ELF-1 (cell line): ENCODE results near the gene CLIP4.

Source experiments
- DNase-seq: peaks from one replicate; pipeline ENCODE4 v3.0.0-alpha.2; 2016; ENCODE audit warnings: low read depth, low spot score

The CLIP4 gene

DNA sequence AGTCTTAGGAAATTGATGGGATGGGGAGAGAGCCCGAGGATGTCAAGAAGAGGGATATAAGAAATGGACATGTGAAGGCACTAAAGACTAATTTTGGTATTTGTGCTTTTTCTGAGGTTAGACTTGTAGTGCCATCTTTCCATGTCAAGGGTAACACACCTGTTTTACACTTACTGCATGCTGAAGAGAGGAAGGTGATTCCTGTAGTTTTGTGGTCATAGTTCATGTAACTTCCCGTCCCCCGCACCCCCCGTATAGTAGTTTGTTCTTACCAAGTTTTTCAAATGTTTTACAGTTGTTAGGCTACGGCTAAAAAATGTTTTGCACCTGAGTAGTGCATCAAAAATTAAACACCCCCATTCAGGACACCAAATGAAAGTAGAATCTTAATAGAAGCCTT, 73.8 kb downstream of the CLIP4 start:
- DNase-seq, result no peak

DNA sequence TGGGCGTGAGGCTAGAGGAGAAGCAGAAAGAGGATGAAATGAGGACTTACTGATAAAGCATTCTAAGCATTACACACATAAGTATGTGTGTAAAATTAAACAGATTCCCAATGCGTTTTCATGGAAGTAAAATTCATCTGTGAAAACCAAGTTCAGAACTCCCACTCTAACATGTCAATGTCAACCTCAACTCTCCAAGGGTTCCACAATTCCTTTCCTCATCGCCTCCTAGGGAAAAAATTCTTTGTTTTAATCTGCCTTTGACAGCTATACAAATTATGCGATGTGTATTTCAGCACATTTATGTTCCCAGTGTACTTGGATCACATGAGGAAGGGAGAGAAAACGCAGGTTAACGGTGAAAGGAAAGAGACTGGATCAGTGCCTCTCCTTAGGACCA, 76.6 kb downstream of the CLIP4 start:
- DNase-seq, result no peak

DNA sequence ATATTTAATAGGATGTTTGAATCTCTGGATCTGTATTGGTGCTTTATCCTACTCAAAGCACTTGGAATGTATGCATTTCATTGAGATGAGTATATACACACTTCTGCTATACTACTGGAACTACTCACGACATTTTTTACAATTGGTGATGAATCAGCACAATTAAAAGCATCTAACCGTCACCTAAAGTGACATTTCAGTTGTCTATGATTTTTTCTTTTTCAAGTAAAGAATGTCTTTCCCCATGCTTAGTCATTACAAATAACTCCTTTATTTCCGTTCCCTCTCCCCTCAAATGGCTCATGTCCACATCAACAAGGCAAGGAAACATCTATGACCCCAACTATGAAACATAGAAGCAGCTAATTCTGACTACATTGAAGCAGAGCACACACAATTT, 77.3 kb downstream of the CLIP4 start:
- no peak for DNase-seq

DNA sequence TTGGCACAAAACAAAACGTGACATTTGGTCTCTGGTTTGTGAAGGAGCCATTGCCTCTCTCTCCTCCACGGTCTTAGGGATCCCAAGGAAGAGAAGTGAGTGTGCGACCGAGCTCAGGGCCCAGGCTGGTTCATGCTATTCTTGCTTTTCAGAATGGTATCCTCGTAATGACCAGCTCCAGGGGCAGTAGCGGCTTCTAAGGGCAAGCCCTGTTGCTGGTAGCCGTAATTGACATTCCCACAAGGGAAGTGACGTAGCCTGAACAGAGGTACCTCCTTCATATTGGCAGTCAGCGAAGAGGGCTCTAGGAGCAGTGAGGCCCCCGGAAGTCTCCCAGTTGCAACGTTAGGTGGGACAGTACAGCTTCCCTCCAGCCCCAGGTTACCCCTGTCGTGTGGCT, 77.9 kb downstream of the CLIP4 start:
- no peak for DNase-seq

DNA sequence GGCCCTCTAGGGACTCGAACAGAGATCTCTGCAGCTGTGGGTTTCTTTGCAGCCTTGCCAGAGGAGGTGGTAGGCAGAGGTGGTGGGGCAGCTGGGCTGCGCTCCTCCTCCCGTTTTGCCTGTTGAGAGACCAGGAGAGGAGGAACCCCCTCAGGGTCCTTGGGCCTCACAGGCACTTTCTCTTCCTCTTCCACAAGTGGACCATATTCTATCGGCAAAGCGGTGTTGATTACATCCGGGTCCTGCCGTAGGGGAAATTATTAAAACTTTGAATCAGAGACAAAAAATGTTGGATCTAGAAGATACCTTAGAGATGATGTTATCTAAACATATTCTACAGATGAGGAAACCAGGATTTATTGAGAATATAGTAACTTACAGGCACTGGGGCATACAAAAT, 78.5 kb downstream of the CLIP4 start:
- DNase-seq, result no peak

DNA sequence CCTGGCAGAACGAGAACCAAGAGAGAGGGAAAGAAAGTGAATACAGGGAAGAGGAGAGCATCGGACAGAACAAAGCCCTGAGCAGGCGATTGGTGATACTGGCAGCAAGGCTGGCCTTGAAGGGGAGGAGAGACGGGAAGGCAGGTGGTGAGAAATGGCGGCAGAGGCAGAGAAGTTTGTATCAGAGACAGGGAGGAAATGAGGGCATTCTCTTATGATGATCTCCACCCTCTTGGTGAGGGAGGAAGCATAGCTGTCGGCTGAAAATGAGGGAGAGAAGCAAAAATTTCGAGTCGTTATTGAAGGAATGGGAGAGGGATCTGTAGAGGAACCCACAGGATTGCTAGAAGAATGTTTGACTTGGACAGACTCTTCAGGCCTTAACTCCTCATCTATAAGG, 80.6 kb downstream of the CLIP4 start:
- no peak for DNase-seq

DNA sequence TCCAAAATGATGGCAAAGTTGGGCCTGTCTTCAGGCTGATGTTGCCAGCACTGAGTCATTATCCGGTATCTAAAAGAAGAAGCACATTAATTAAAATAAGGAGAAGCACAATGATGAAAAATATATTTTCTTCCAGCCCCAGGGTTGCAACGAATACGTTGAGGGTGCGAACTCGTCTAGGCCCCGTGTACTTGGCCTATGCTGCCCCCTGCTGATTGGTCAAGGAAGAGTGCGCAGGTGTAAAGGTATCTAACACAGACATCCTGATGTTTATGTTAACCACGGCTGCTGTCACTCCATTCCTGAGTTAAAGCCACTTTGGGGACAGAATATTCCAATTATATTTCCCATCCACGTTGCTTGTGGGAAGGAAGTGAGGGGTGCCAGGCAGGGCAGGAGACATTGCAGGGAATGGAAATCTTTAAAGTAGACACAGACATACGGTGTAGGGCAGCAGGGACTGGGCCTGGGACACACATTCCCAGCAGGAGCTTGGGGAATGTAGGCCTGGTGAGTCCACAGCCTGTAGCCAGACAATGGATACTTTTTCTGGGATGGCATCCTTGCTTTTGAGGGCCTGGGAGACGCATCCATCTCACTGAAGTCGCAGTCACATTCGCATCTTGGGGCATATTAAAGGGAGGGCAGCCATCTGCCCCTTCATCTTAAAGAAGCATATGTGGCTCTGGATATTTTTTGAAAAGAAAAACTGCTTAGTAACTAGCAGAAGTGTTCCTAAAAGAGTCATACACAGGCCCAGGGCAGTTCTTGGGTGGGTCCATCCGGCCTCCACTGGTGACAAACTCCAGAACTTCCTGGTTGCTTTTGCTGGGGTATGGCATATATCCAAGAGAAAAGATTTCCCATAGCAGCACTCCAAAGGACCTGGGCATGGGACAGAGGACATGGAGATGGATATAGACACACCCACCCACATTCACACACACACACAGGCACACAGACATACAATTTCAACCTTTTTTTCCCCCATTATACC, 81.9 kb downstream of the CLIP4 start:
- peak; percentile 66 for DNase-seq

DNA sequence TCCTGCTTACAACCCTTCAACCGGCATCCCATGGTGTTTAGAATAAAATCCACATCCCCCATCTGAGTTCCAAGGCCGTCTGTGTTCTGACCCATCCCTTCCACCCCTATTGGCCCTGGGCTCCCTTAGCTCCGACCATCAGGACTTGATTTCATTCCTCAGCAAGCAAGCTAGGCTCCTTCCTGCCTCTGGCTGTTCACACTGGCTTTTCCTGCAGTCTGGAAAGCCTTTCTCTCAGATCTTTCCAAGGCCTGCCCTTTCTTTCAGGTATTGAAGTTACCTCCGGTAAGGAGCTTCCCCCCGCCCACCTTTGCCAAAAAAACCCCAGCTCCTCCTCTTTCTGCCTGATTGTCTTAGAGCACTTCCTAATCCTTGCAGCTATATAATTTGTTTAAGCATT, 86.8 kb downstream of the CLIP4 start:
- DNase-seq, result peak; percentile 78

DNA sequence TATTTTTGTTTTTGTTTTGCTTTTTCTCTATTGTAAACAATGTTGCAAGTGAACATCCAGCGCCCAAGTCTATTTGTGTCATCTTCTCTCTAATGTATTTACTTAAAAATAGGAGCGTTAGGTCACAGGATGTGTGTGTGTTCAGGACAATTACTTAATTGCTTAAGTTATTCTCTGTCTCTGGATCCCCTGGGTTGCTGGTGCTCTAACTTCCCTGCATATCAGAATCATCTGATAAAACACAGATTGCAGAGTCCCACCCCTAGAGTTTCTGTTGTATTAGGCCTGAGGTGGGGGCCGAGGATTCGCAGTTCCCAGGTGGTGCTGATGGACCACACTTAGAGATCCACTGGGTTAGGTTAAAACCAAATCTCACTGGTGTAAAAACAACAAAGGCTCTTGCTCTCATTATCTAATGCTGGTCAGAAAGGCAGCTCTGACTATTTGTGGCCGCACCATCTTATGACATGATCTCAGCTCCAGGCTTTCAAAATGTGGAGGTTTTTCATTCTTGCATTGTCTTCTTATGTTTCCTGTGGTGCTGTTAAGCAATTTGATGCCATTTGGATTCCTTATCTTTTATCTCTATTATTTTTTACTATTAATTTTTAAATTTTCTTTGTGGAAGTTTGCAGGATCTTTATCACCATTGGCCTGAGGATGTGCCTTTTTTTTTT, 87.7 kb downstream of the CLIP4 start:
- DNase-seq, result no peak

DNA sequence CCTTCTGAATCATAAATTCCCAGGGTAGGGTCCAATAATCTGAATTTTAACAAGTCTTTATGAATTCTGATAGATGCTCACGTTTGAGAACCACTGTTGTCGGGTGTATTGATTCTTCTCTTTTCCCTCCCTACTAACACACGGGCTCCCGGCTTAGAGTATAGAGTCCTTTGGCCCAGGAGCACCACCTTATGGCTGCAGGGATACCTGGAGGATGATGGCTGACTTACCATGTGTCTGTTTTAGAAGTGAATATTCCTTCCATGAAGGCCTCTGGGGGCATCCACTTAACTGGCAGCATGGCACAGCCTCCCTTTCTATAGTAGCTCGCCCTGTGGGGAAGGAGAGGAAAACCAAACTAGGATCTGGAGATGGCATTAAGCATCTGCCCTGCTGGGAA, 91.7 kb downstream of the CLIP4 start:
- DNase-seq, result no peak

DNA sequence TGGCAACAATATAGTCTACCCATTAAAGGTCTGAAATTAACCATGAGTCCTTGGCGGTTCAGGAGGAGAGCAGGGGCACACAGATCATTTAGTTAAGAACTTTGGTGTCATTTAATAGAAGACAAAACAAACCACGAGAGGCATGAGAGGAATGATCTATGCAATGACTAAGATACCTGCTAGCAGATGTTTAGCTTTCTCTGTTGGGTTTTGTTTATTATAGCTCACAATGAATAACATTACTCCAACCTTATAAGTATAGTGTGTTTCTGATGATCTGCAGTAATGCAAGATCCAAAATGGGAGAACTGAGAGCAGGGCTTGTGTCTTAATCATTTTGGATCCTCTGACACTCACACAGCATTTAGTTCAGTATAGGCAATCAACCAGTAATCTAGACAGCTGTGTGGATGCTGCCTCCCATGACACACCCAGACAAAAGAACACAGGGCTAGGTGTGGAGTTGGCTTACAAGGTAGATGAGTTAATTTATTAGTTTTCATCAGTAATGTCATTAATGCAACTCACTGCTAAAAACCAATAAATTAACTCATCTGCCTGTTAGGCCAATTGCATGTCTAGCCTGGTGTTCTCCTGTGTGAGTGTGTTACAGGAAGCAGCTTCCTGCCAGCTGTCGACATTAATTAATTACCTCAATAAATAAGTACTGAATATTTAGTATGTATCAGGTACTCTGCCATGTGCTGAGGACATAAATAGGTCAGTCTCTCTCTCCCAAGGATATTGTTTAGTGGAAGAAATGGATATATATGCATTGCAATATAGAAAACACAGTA, 92.3 kb downstream of the CLIP4 start:
- DNase-seq, result no peak

DNA sequence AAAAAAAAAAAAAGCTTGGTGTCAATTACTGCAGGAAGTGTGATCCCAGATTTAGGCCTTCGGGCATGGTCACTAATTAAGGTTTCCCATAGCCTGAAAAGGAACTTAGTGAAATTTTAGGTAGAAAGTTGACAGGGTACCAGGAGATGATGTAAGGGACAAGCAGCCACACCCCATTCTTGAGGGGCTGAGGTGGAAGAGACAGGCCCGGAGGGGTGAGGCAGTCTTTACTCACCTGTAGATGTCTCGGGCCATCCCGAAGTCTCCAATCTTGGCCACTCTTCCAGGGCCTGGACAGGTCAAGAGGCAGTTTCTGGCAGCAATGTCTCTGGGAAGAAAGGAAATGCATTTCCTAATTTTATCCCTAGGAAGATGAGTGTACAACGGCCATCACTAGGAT, 94.3 kb downstream of the CLIP4 start:
- DNase-seq, result no peak

DNA sequence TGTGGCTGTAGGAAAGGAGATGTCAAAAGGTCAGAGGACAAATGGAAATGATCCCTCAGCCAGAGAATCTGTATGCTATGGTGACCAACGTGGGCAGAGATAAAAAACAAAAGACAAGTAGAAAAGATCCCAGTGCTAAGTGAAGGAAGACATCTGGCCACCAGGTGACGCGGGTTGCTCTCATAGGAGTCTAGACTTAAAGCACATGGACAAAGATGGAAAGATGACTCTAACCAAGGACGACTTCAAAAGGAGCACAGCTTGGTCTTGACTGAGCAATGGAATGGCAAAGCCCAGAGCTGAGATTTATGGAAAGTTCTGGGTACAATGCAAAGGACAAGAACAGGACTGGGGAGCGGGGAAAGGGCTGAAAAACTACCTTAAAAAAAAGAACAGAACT, 96.8 kb downstream of the CLIP4 start:
- DNase-seq, result peak; percentile 43

DNA sequence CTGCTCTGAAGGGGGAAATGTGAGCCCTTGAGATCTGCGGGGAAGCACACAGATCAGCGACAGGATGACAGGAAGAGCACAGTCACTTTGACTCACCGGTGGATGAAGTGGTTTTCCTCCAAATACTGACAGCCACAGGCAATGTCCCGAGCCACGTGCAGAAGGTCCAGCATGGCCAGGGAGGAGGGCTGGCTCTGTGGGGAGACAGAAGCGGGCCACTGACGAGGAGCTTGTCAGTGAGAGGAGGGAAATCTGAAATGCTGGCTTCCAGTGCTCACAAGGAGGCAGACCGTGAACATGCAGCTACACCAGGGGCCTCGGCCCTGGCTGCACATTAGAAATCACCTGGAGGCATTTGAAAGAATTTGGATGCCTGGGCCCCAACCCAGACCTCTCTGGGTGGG, 98.7 kb downstream of the CLIP4 start:
- no peak for DNase-seq

DNA sequence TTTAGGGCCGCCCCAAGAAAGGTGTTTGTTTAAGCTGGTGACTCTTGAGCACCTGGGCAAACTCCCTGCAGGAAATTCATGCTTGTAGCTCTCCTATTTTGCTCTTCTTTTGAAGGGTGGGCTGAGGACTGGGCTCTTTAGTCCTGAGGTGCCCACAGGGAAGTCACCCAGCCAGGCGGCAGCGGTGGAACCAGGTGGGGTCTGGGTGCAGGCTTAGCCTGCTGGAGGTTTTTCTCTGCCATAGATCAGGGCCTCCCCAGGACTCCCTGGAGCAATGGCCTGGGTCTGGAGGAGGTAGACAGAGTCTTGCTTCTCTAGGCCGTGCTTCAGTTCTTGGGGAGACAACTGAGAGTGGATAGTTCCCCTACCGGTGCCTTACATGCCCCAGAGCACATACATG, 99.9 kb downstream of the CLIP4 start:
- DNase-seq, result no peak

DNA sequence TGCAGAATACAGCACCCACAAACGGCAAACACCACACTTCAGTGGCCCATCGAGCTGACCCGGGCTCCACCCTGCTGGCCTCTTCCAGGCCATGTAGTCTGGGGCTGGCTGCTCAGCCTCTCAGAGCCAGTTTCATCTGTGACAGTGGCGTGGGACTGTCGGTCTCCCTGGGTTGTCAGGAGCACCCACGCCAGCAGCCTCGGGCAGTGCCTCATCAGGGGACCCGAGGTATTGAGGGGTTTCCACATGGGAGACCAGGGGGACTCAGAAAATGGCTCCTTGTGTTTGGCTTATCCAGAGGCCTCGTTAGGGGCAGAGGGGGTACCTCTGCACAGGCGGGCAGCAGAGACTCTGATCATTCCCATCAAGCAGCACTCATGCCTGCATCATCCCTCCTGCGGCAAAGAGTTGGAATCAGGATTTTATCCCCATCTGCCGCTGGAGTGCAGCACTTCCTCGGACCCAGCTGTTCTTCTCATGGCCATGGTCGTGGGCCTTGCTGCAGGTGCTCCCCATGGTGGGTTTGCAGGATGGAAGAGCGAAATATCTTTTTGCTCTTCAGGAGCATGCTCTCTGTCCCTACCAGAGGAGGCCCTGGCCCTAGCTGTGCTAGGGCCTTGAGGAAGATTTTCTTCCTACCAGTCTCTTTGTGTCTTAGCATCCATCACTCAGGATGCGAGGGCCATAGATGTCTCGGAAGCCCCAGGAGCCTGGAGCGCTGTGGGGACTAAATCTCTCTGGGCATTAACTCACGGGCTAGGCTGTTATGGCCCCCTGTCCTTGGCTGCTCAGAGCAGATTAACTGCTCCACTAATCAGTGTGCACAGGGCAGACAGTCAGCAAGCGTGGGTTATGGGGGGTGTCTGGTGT, 100.8 kb downstream of the CLIP4 start:
- DNase-seq, result no peak

DNA sequence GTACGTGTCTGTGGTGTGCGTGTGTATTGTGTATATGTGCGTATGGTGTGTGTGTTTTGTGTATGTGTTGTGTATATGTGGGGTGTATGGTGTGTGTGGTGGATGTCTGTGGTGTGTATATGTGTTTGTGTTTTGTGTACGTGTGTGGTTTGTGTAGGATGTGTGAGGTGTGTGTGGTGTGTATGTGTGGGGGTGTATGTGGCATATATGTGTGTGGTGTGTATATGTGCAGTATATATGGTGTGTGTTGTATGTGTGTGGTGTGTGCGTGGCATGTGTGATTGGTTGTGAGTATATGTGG, 101.3 kb downstream of the CLIP4 start:
- DNase-seq, result no peak

DNA sequence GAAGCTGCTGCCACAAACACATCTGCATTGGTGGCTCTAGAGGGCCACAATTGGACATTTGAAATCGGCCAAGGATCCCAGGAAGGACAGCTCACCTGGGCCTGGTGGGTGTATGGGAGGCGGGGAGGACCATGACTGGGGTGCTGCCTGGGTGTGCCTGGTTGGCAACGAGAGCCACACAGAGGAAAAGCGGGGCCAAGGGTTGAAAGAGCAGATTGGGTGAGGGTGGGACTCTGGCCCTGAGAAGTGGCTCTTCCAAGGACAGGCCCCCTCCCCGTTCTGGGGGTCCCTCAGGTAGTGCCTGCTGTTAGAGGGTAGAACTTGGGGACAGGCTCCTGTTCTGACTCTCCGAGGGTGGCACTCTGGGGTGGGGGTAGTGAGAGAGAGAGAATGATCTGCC, 102.9 kb downstream of the CLIP4 start:
- DNase-seq, result no peak

DNA sequence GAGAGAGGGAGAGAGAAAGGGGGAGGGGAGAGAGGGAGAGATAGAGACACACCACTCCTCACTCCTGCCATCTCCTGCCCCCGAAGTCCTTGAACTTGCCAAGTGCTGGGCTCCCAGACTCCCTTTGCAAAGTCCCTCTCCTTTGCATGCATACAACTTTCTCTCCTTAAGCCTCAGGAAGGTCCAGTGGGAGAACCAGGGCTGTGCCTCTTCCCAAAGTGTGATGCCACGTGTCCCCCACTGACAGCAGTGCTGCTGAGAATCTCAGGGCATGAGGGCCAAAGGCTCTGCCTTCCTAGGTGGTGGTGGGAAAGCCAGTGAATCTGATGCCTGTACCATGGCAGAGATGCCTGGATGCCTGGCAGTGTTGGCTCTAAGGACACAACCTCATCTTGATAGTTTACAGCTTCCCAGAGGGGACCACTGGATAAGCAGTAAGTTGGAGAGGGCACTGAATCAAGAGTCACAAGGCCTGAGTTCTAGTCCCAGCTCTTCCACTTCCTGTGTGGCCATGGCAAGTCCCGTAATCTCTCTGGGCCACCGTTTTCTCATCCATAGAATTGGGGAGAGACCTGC, 103.4 kb downstream of the CLIP4 start:
- no peak for DNase-seq

DNA sequence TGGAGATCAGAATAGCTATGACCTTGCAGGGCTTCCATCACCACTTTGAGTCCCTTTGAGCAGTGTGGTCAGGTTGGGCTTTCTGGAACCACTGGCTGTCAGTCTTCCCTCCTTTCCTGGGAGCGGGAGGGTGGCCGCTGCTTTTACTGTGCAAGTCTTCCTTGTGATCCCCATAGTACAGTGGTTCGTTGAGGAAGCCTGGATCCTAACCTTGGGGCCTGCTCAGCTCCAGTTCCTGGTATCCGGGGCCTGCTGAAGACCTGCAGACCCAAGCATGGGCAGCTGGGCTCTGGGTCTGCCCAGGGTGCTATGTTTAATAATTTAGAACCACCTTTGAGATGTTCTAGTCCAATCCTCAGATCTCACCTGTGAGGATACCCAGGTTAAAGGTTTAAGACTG, 104.2 kb downstream of the CLIP4 start:
- no peak for DNase-seq
